AG20443 (cell line): ENCODE measurements around the gene IPPK.

Source experiments
- DNase-seq: peaks from one replicate; pipeline ENCODE4 v3.0.0; 2012; ENCODE audit warnings: low spot score, mixed read lengths

IPPK gene

GRCh38 chr9:92686954-92687353 is 17.0 kb upstream of the IPPK start:
- no peak for DNase-seq

GRCh38 chr9:92685022-92685421 is 15.1 kb upstream of the IPPK start:
- DNase-seq = no peak

- DNase-seq = no peak
Observed at GRCh38 chr9:92682269-92682668, 12.3 kb upstream of the IPPK start.

GRCh38 chr9:92680166-92681119 is 10.5 kb upstream of the IPPK start:
- DNase-seq = no peak

- no peak for DNase-seq
Observed at GRCh38 chr9:92679413-92680165, 9.7 kb upstream of the IPPK start.

- DNase-seq = peak; percentile 42
Observed at GRCh38 chr9:92671323-92671722, 1.4 kb upstream of the IPPK start.

- DNase-seq = peak; percentile 63
Observed at GRCh38 chr9:92669527-92669889, 423 bp downstream of the IPPK start.

- peak; percentile 85 for DNase-seq
Observed at GRCh38 chr9:92668746-92669526, 995 bp downstream of the IPPK start.

GRCh38 chr9:92666912-92667532 is 2.9 kb downstream of the IPPK start:
- peak; percentile 0 for DNase-seq

GRCh38 chr9:92666236-92666635 is 3.7 kb downstream of the IPPK start:
- no peak for DNase-seq

- DNase-seq = no peak
Observed at GRCh38 chr9:92665836-92666235, 4.1 kb downstream of the IPPK start.

GRCh38 chr9:92664394-92665152 is 5.4 kb downstream of the IPPK start:
- no peak for DNase-seq

GRCh38 chr9:92663951-92664350 is 6.0 kb downstream of the IPPK start:
- no peak for DNase-seq

- no peak for DNase-seq
Observed at GRCh38 chr9:92663126-92663525, 6.8 kb downstream of the IPPK start.

GRCh38 chr9:92661743-92662142 is 8.2 kb downstream of the IPPK start:
- no peak for DNase-seq

- DNase-seq = no peak
Observed at GRCh38 chr9:92661127-92661526, 8.8 kb downstream of the IPPK start.

GRCh38 chr9:92660266-92660665 is 9.7 kb downstream of the IPPK start:
- no peak for DNase-seq

GRCh38 chr9:92659601-92660000 is 10.3 kb downstream of the IPPK start:
- DNase-seq = no peak

GRCh38 chr9:92658611-92659010 is 11.3 kb downstream of the IPPK start:
- DNase-seq = no peak

- no peak for DNase-seq
Observed at GRCh38 chr9:92658176-92658575, 11.8 kb downstream of the IPPK start.
